IMR-90 (cell line): Measurements from ENCODE around the gene RUNX1. TPM values are rescaled to one million over a fixed set of nuclear protein-coding genes. Genes with fewer than 3 reads are reported as not detected.

Source experiments
- ATAC-seq: fragments of 200-7000 bp; cut with Tn5 transposase; 2 replicates; pipeline ENCODE4 v1.9.1; 2020; ENCODE audit warnings: low read depth, mild to moderate bottlenecking, moderate library complexity
- BruUV-seq: library from RNA; stranded (reverse); fragments of 400-500 nt; replicated peaks from 2 replicates; lab custom pipeline; 2021; lab: Mats Ljungman, UMichigan
- CTCF ChIA-PET: fragments of 300-600 bp; formaldehyde crosslinking; extraction: SDS; loops from one replicate; lab custom pipeline; 2021; ENCODE audit warnings: antibody characterized with exemption; lab: Yijun Ruan, JAX
- POLR2A ChIA-PET: fragments of 300-600 bp; sonication (Branson Sonifier 250); formaldehyde crosslinking; loops from one replicate; lab custom pipeline; 2022; ENCODE audit warnings: antibody characterized with exemption; ENCODE audit not compliant: unreplicated experiment; lab: Charles Lee
- DNase-seq: peaks from one replicate; pipeline ENCODE4 v3.0.0; 2013
- H2AFZ ChIP-seq: replicated peaks from 2 replicates; pipeline ENCODE3; 2013; ENCODE audit warnings: low read length, mild to moderate bottlenecking; ENCODE audit not compliant: poor library complexity
- H2AK5ac ChIP-seq: 2 replicates; pipeline ENCODE4 v1.6.1; 2013; ENCODE audit warnings: low read depth, low read length, inconsistent platforms
- H2AK9ac ChIP-seq: replicated peaks from 2 replicates; pipeline ENCODE3; 2013; ENCODE audit warnings: mild to moderate bottlenecking, low read depth, low read length, moderate library complexity; ENCODE audit not compliant: poor library complexity
- H2BK120ac ChIP-seq: 2 replicates; pipeline ENCODE4 v1.6.1; 2013; ENCODE audit warnings: low read depth, low read length, inconsistent platforms
- H2BK15ac ChIP-seq: 3 replicates; pipeline ENCODE4 v1.6.1; 2013; ENCODE audit warnings: low read depth, low read length, inconsistent platforms
- H2BK20ac ChIP-seq: 2 replicates; pipeline ENCODE4 v1.6.1; 2013; ENCODE audit warnings: low read depth, mild to moderate bottlenecking, inconsistent platforms, low read length, moderate library complexity
- H2BK5ac ChIP-seq: 2 replicates; pipeline ENCODE4 v1.6.1; 2013; ENCODE audit warnings: mild to moderate bottlenecking, low read depth, low read length, inconsistent platforms; ENCODE audit not compliant: poor library complexity, severe bottlenecking
- H3K14ac ChIP-seq: replicated peaks from 2 replicates; pipeline ENCODE4 v1.6.1; 2013; ENCODE audit warnings: low read depth, low read length, inconsistent platforms
- H3K18ac ChIP-seq: 2 replicates; pipeline ENCODE4 v1.6.1; 2013; ENCODE audit warnings: low read depth, low read length, control low read depth
- H3K23ac ChIP-seq: 2 replicates; pipeline ENCODE4 v1.6.1; 2013; ENCODE audit warnings: low read depth, low read length, inconsistent platforms
- H3K27ac ChIP-seq: 2 replicates; pipeline ENCODE4 v1.5.1; 2013; ENCODE audit warnings: mild to moderate bottlenecking, control low read depth, low read length; ENCODE audit not compliant: insufficient read depth
- H3K27me3 ChIP-seq: 2 replicates; pipeline ENCODE4 v1.6.1; 2013; ENCODE audit warnings: low read length; ENCODE audit not compliant: control insufficient read depth, insufficient read depth
- H3K36me3 ChIP-seq: 2 replicates; pipeline ENCODE4 v1.6.1; 2013; ENCODE audit warnings: low read length, mixed read lengths; ENCODE audit not compliant: control insufficient read depth, insufficient read depth
- H3K4ac ChIP-seq: 2 replicates; pipeline ENCODE4 v1.6.1; 2013; ENCODE audit warnings: low read depth, low read length, inconsistent platforms
- H3K4me1 ChIP-seq: 2 replicates; pipeline ENCODE4 v1.6.1; 2013; ENCODE audit warnings: low read length, mixed read lengths; ENCODE audit not compliant: control insufficient read depth, insufficient read depth
- H3K4me2 ChIP-seq: 2 replicates; pipeline ENCODE4 v1.6.1; 2013; ENCODE audit warnings: low read depth, mild to moderate bottlenecking, control low read depth, low read length, moderate library complexity
- H3K4me3 ChIP-seq: 2 replicates; pipeline ENCODE4 v1.5.1; 2013; ENCODE audit warnings: low read depth, mild to moderate bottlenecking, control low read depth, low read length, moderate library complexity; ENCODE audit not compliant: insufficient read depth
- H3K56ac ChIP-seq: 2 replicates; pipeline ENCODE4 v1.6.1; 2013; ENCODE audit warnings: low read length, inconsistent platforms; ENCODE audit not compliant: insufficient read depth; ENCODE audit errors: extremely low read depth
- H3K79me1 ChIP-seq, 2 experiments: 2 replicates each; pipeline ENCODE4 v1.6.1; 2013; ENCODE audit warnings: low read length in 2 of 2, inconsistent platforms in 1 of 2, low read depth in 1 of 2
- H3K9ac ChIP-seq: 2 replicates; pipeline ENCODE4 v1.6.1; 2013; ENCODE audit warnings: low read depth, low read length, control low read depth
- H3K9me1 ChIP-seq: 2 replicates; pipeline ENCODE4 v1.6.1; 2013; ENCODE audit warnings: low read length, inconsistent platforms; ENCODE audit not compliant: insufficient read depth
- H3K9me3 ChIP-seq: 2 replicates; pipeline ENCODE4 v1.6.1; 2013; ENCODE audit warnings: low read length; ENCODE audit not compliant: control insufficient read depth, insufficient read depth
- H4K20me1 ChIP-seq: 2 replicates; pipeline ENCODE4 v1.6.1; 2013; ENCODE audit warnings: low read length, inconsistent platforms; ENCODE audit not compliant: insufficient read depth
- H4K5ac ChIP-seq: 2 replicates; pipeline ENCODE4 v1.6.1; 2013; ENCODE audit warnings: mild to moderate bottlenecking, low read depth, low read length, control low read depth
- H4K8ac ChIP-seq, 2 experiments: 2 replicates each; pipeline ENCODE4 v1.6.1; 2013; ENCODE audit warnings: low read depth in 2 of 2, low read length in 2 of 2, control low read depth in 1 of 2, inconsistent platforms in 1 of 2
- H4K91ac ChIP-seq: 2 replicates; pipeline ENCODE4 v1.6.1; 2013; ENCODE audit warnings: low read depth, low read length, inconsistent platforms; ENCODE audit not compliant: insufficient read depth
- CEBPB ChIP-seq: IDR thresholded peaks from 2 replicates; pipeline ENCODE4 v1.6.1; 2012; ENCODE audit warnings: low read depth, low read length, improper control_type of control experiment
- CHD1 ChIP-seq: IDR thresholded peaks from 2 replicates; pipeline ENCODE4 v1.6.1; 2012; ENCODE audit warnings: low read depth, low read length, improper control_type of control experiment
- WGBS, 2 experiments: methylation state at CpG; one replicate each; pipeline versions ENCODE4 v1.1.5 to v1.1.7; 2013; ENCODE audit warnings: missing lambda C conversion rate in 2 of 2; ENCODE audit not compliant: insufficient read length in 1 of 2; ENCODE audit errors: extremely low coverage in 2 of 2; 5-methylcytosine and 5-hydroxymethylcytosine counted together
- dilution Hi-C: fragments of 300-500 bp; cut with HindIII; formaldehyde crosslinking; loops from one replicate; pipeline ENCODE4 v1.14.3; 2018; ENCODE audit warnings: low sequenced_read_pairs; ENCODE audit not compliant: unreplicated experiment
- in situ Hi-C: fragments of 300-500 bp; cut with MboI; formaldehyde crosslinking; loops from 3 replicates; pipeline ENCODE4 v1.14.3; 2019; ENCODE audit warnings: low sequenced_read_pairs, inconsistent platforms, mixed read lengths
- intact Hi-C: fragments of 100-400 bp; cut with micrococcal nuclease; formaldehyde crosslinking; loops from 2 replicates; pipeline ENCODE4 v1.10.0; 2022
- polyA plus RNA-seq, 3 experiments: library from polyadenylated mRNA; depleted of rRNA; stranded (reverse); fragments of >200 nt; gene quantifications; 2 replicates each; pipeline ENCODE4 v1.2.3, GENCODE V29; 2012; ENCODE audit warnings: low replicate concordance in 1 of 3
- total RNA-seq: library from RNA; depleted of rRNA; stranded (reverse); fragments of >200 nt; gene quantifications from 2 replicates; pipeline ENCODE4 v1.2.3, GENCODE V29; 2012

The RUNX1 gene
- total and polyA plus RNA-seq, 2 of the 4 experiments (the other 2 are of a cell fraction) = 34.5 to 56.5 TPM

GRCh38 chr21:34939673-34940331 is 109.3 kb downstream of the RUNX1 start:
- no peak for DNase-seq
- CTCF ChIA-PET = no interaction called here
- Histone ChIP-seq H2BK120ac (peak overlapping the region; percentile 25; the same call in 1 of the 2 replicates), H3K9me3 (no peaks in the 10 kb centered on the region), H3K18ac (no peak overlapping the region), H3K4ac (no peak overlapping the region), H3K4me1 (peaks cover 14% of the 10 kb centered on the region), H2BK15ac (no peak overlapping the region; the same call in 2 of the 3 replicates), H4K20me1 (no peaks in the 10 kb centered on the region), H2AFZ (no peak overlapping the region), H2AK5ac (no peak overlapping the region), H2AK9ac (no peak overlapping the region), H3K56ac (no peak overlapping the region), H3K27ac (no peak overlapping the region), H2BK5ac (no peak overlapping the region), H3K36me3 (no peaks in the 10 kb centered on the region), H4K5ac (no peak overlapping the region), H3K14ac (no peak overlapping the region; the same call in 1 of the 2 replicates), H2BK20ac (peak overlapping the region; percentile 11; the same call in 1 of the 2 replicates), H3K9me1 (peaks cover 6% of the 10 kb centered on the region; the same call in 1 of the 2 replicates), H3K79me1 (peaks cover 0 to 6% of the 10 kb centered on the region in 2 experiments; a peak in 1 of 4 replicates), H3K4me2 (no peak overlapping the region), H3K4me3 (no peak overlapping the region), H3K27me3 (no peaks in the 10 kb centered on the region), H4K91ac (no peak overlapping the region), H3K23ac (no peak overlapping the region), H4K8ac (no peak overlapping the region), H3K9ac (no peak overlapping the region)
- intact Hi-C loops (no loop called here), dilution Hi-C loops (no loop called here), in situ Hi-C loops (no loop called here)
- POLR2A ChIA-PET = interaction anchor here (0.6 kb wide), 1 partner anchor 1163 kb away, joined by 3 read pairs; no protein-coding TSS in a partner anchor
- 100% methylated on average over 1 of the region's 6 CpGs; no CpG with 5 or more reads in 1 of the 2 experiments for WGBS, 2 experiments
- no peak for TF ChIP-seq CHD1
- peak; percentile 96 for TF ChIP-seq CEBPB
- ATAC-seq = no peak
- no TSS peak for BruUV-seq
